Measurements from ENCODE around the gene TMF1. TPM values are rescaled to one million over a fixed set of nuclear protein-coding genes. Genes with fewer than 3 reads are reported as not detected.

Gene TMF1
- total RNA-seq, 1 donor from 2014 or later: 30.1 TPM

DNA sequence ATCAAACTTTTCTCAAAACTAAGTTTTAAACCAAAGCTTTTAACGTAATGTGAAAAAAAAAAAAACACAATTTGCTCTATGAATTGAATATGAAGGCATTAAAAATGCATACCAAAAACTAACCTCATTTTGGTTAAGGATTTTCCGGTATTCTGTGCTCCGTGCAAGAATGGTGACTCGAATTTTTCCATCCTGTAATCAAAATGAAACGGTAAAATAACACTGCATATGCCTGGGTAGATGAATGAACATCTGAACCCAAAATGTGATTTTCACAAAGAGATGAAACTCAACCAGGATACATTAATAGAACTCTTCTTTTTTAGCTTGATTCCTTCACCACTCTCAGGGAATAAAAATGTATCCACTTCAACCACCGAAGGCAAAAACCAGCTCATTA, 64.8 kb downstream of the TMF1 start:
- H3K9me3 Mint-ChIP-seq (ENCODE audit: low read depth): no peaks in the 10 kb centered on the region
- TF ChIP-seq CTCF (IDR thresholded peaks at IDR 0.05; ENCODE audit: unreplicated experiment): no peak
- H3K4me3 Mint-ChIP-seq (ENCODE audit: low read depth): no peak overlapping the region
- H3K27me3 Mint-ChIP-seq: no peaks in the 10 kb centered on the region
- peaks cover 24% of the 10 kb centered on the region for H3K36me3 Mint-ChIP-seq (ENCODE audit: insufficient read depth)
- no peak overlapping the region for H3K27ac Mint-ChIP-seq
- H3K4me1 Mint-ChIP-seq (ENCODE audit: low read depth): no peaks in the 10 kb centered on the region
- no peak for DNase-seq (ENCODE audit: low spot score, unreplicated experiment)

- H3K36me3 Mint-ChIP-seq (ENCODE audit: insufficient read depth): peaks cover 19% of the 10 kb centered on the region
These were observed 65.5 kb downstream of the TMF1 start for GRCh38 chr3:68986496-68987208.

GRCh38 chr3:68985146-68985790, 66.9 kb downstream of the TMF1 start:
- Mint-ChIP-seq H3K4me1 (ENCODE audit: low read depth) (no peaks in the 10 kb centered on the region), H3K4me3 (ENCODE audit: low read depth) (no peak overlapping the region)
- no peak for TF ChIP-seq CTCF (IDR thresholded peaks at IDR 0.05; ENCODE audit: unreplicated experiment)

More at GRCh38 chr3:68986496-68987208, 65.5 kb downstream of the TMF1 start:
- no peaks in the 10 kb centered on the region for H3K4me1 Mint-ChIP-seq (ENCODE audit: low read depth)
- H3K27me3 Mint-ChIP-seq: no peaks in the 10 kb centered on the region
- no peak overlapping the region for H3K4me3 Mint-ChIP-seq (ENCODE audit: low read depth)
- no peaks in the 10 kb centered on the region for H3K9me3 Mint-ChIP-seq (ENCODE audit: low read depth)
- no peak for DNase-seq (ENCODE audit: low spot score, unreplicated experiment)
- no peak overlapping the region for H3K27ac Mint-ChIP-seq
- no peak for TF ChIP-seq CTCF (IDR thresholded peaks at IDR 0.05; ENCODE audit: unreplicated experiment)

DNA sequence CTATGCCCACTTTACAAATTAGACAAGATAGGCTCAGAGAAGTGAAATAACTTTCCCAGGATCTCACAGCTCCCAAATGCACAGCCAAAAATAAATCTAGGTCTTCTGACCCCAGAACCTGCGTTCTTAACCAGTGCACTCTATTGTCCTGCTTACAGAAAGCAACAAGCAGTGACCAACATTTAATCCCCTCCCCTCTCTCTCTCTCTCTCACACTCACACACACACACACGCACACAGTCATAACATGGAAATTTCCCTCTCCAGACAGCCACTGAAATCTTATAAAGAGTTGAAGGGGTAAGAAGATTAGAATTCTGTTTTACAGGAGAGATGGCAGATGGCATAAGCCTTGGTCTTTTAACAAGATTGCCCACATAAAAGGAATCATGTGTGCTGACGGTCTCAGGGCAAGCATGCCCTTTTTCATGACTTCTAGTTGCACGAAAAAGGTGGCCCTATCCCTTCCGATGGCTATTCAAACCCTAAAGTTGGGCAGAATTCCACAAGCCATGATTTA, 68.1 kb downstream of the TMF1 start:
- H3K27me3 Mint-ChIP-seq: no peaks in the 10 kb centered on the region
- no peaks in the 10 kb centered on the region for H3K4me1 Mint-ChIP-seq (ENCODE audit: low read depth)
- H3K9me3 Mint-ChIP-seq (ENCODE audit: low read depth): no peaks in the 10 kb centered on the region
- TF ChIP-seq CTCF (IDR thresholded peaks at IDR 0.05; ENCODE audit: unreplicated experiment): no peak
- H3K4me3 Mint-ChIP-seq (ENCODE audit: low read depth): no peak overlapping the region
- no peak for DNase-seq (ENCODE audit: low spot score, unreplicated experiment)
- H3K27ac Mint-ChIP-seq: no peak overlapping the region
- H3K36me3 Mint-ChIP-seq (ENCODE audit: insufficient read depth): peaks cover 16% of the 10 kb centered on the region

More at GRCh38 chr3:68985146-68985790, 66.9 kb downstream of the TMF1 start:
- no peak overlapping the region for H3K27ac Mint-ChIP-seq
- DNase-seq (ENCODE audit: low spot score, unreplicated experiment): no peak
- H3K27me3 Mint-ChIP-seq: no peaks in the 10 kb centered on the region
- H3K36me3 Mint-ChIP-seq (ENCODE audit: insufficient read depth): peaks cover 16% of the 10 kb centered on the region
- H3K9me3 Mint-ChIP-seq (ENCODE audit: low read depth): no peaks in the 10 kb centered on the region

- no peaks in the 10 kb centered on the region for H3K9me3 Mint-ChIP-seq (ENCODE audit: low read depth)
- TF ChIP-seq CTCF (IDR thresholded peaks at IDR 0.05; ENCODE audit: unreplicated experiment): no peak
- H3K4me1 Mint-ChIP-seq (ENCODE audit: low read depth): no peaks in the 10 kb centered on the region
- no peak overlapping the region for H3K4me3 Mint-ChIP-seq (ENCODE audit: low read depth)
- H3K27ac Mint-ChIP-seq: no peak overlapping the region
- no peaks in the 10 kb centered on the region for H3K27me3 Mint-ChIP-seq
- no peak for DNase-seq (ENCODE audit: low spot score, unreplicated experiment)
- peaks cover 3% of the 10 kb centered on the region for H3K36me3 Mint-ChIP-seq (ENCODE audit: insufficient read depth)
These were observed 74.5 kb downstream of the TMF1 start for GRCh38 chr3:68977486-68978167.

All from progenitor cell of endocrine pancreas (in vitro differentiated cells).